HepG2 (cell line): ENCODE results near the gene SERPINA3. TPM values are rescaled to one million over a fixed set of nuclear protein-coding genes. Genes with fewer than 3 reads are reported as not detected.

Source experiments
- CHD4 ChIP-seq: fragments of 200-600 bp; sonication (generic); IDR thresholded peaks from 2 replicates; pipeline ENCODE4 v1.7.0; 2017; ENCODE audit warnings: mild to moderate bottlenecking, low read length, borderline replicate concordance
- ETV5 ChIP-seq: IDR thresholded peaks from 2 replicates; pipeline ENCODE4 v1.6.1; 2018; ENCODE audit warnings: missing biosample characterization, missing genetic modification reagents, inconsistent platforms, borderline replicate concordance
- GTF2F1 ChIP-seq: fragments of 150-350 bp; IDR thresholded peaks from 2 replicates; pipeline ENCODE4 v1.6.1; 2014; ENCODE audit warnings: low read length
- MAF1 ChIP-seq: sonication (generic); formaldehyde crosslinking; IDR thresholded peaks from 2 replicates; pipeline ENCODE4 v1.5.0; 2020; ENCODE audit warnings: missing genetic modification reagents, borderline replicate concordance
- PAWR ChIP-seq: sonication (generic); formaldehyde crosslinking; IDR thresholded peaks from 2 replicates; pipeline ENCODE4 v1.4.0; 2020; ENCODE audit warnings: missing genetic modification reagents, mild to moderate bottlenecking, borderline replicate concordance
- SIX4 ChIP-seq: sonication (generic); formaldehyde crosslinking; IDR thresholded peaks from 2 replicates; pipeline ENCODE4 v1.4.0; 2020; ENCODE audit warnings: missing genetic modification reagents
- ZNF101 ChIP-seq: sonication (generic); formaldehyde crosslinking; IDR thresholded peaks from 2 replicates; pipeline ENCODE4 v1.4.0; 2020; ENCODE audit warnings: mild to moderate bottlenecking, low read depth, missing genetic modification reagents, borderline replicate concordance
- ZNF614 ChIP-seq: IDR thresholded peaks from 2 replicates; pipeline ENCODE4 v1.6.1; 2018; ENCODE audit warnings: missing biosample characterization, missing genetic modification reagents, inconsistent platforms, borderline replicate concordance
- polyA plus RNA-seq, 8 experiments: library from polyadenylated mRNA; depleted of rRNA in 3 of 8; stranded (reverse) in 7 of 8; unstranded in 1 of 8; fragments of >200 nt; fragmentation: Illumina TruSeq in 4 of 8; extraction: Trizol in 4 of 8; gene quantifications; 2 replicates each; pipeline versions ENCODE4 v1.2.1 to v1.2.3, GENCODE V29; 2011 to 2016; ENCODE audit warnings: low read depth in 4 of 8, missing spikeins in 1 of 8, mixed read lengths in 1 of 8; ENCODE audit not compliant: insufficient read depth in 1 of 8
- total RNA-seq, 5 experiments: library from RNA; depleted of rRNA; stranded (reverse); fragments of >200 nt; fragmentation: Illumina TruSeq; extraction: Trizol; gene quantifications; 2 replicates each; pipeline ENCODE4 v1.2.3, GENCODE V29; 2016; ENCODE audit warnings: low read depth in 1 of 5
- TF ChIP-seq, protein P1 (sequence below): sonication (generic); formaldehyde crosslinking; IDR thresholded peaks from 2 replicates; pipeline ENCODE4 v1.5.1; 2020; ENCODE audit warnings: missing genetic modification reagents, mild to moderate bottlenecking, borderline replicate concordance
- TF ChIP-seq, protein P2 (sequence below): sonication (generic); formaldehyde crosslinking; IDR thresholded peaks from 2 replicates; pipeline ENCODE4 v1.8.1; 2022; ENCODE audit warnings: mild to moderate bottlenecking, missing genetic modification reagents
- TF ChIP-seq, protein P3 (sequence below): sonication (generic); formaldehyde crosslinking; IDR thresholded peaks from 2 replicates; pipeline ENCODE4 v1.8.0; 2022; ENCODE audit warnings: missing genetic modification reagents, mild to moderate bottlenecking, borderline replicate concordance
- TF ChIP-seq, protein P4 (sequence below): sonication (generic); formaldehyde crosslinking; IDR thresholded peaks from 2 replicates; pipeline ENCODE4 v1.5.0; 2020; ENCODE audit warnings: missing genetic modification reagents
- TF ChIP-seq, protein P5 (sequence below): sonication (generic); formaldehyde crosslinking; IDR thresholded peaks from 2 replicates; pipeline ENCODE4 v1.4.0; 2020; ENCODE audit warnings: mild to moderate bottlenecking, missing genetic modification reagents
- TF ChIP-seq, protein P6 (sequence below): sonication (generic); formaldehyde crosslinking; IDR thresholded peaks from 2 replicates; pipeline ENCODE4 v1.4.0; 2020; ENCODE audit warnings: mild to moderate bottlenecking, missing genetic modification reagents
- TF ChIP-seq, protein P7 (sequence below): sonication (generic); formaldehyde crosslinking; IDR thresholded peaks from 2 replicates; pipeline ENCODE4 v1.4.0; 2020; ENCODE audit warnings: missing genetic modification reagents

Gene SERPINA3
- total and polyA plus RNA-seq, 2 of the 13 experiments (the other 11 are each of a cell fraction or from before 2014, with no cell fraction given) = 825 to 2,200 TPM

DNA sequence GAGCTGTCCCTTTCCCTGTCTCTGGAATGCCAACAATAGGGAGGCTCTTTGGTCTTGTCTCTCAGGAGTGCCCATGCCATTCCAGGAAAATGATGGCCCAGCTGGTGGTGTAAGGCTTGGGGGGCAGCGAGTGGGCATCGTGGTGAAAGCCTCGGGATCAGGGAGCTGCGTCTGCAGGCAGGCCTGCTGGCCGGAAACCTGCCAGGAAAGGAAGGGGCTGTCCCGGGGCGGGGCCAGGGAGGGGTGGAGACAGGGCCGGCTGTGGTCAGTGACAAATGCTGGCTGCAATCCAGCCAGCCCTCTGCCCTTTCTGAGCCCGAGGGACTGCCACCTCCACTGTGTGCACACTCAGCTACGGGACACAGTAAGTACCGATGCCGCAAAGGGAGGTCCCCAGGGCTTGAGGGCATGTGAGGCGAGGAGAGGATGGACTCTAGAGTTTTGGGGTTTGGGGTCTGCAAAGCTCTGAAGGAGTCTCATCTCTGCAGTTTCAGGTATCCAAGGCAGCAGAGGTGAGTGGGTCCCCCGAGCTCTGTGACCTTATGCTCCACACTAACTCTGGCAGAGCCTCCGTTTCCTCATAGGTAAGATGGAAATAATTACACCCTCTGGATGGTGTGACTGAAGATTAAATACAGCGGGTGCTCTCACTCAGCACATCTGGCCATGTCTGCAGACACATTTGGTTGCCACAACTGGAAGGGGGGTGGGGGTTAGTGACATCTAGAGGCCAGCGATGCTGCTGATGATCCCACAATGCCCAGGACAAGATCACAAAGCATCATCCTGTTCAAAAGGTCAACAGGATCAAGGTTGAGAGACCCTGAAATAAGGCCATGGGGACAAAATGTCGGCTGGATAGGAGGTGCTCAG lies 30.8 kb upstream of the SERPINA3 start, which contains the start of gene SERPINA5 (continued):
- TF ChIP-seq, protein P1, sequence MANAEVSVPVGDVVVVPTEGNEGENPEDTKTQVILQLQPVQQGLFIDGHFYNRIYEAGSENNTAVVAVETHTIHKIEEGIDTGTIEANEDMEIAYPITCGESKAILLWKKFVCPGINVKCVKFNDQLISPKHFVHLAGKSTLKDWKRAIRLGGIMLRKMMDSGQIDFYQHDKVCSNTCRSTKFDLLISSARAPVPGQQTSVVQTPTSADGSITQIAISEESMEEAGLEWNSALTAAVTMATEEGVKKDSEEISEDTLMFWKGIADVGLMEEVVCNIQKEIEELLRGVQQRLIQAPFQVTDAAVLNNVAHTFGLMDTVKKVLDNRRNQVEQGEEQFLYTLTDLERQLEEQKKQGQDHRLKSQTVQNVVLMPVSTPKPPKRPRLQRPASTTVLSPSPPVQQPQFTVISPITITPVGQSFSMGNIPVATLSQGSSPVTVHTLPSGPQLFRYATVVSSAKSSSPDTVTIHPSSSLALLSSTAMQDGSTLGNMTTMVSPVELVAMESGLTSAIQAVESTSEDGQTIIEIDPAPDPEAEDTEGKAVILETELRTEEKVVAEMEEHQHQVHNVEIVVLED (CRISPR knock-in tag) = peak; percentile 64; the same call in 1 of the 2 replicates
- TF ChIP-seq ZNF101 (CRISPR knock-in tag) (no peak), GTF2F1 (no peak), ETV5 (peak; percentile 59), PAWR (no peak), CHD4 (0 out of 2 replicates have a peak, but pooled peaks have one; percentile 44), ZNF614 (CRISPR knock-in tag) (no peak), MAF1 (CRISPR knock-in tag) (no peak), SIX4 (CRISPR knock-in tag) (no peak)
- TF ChIP-seq, protein P2, sequence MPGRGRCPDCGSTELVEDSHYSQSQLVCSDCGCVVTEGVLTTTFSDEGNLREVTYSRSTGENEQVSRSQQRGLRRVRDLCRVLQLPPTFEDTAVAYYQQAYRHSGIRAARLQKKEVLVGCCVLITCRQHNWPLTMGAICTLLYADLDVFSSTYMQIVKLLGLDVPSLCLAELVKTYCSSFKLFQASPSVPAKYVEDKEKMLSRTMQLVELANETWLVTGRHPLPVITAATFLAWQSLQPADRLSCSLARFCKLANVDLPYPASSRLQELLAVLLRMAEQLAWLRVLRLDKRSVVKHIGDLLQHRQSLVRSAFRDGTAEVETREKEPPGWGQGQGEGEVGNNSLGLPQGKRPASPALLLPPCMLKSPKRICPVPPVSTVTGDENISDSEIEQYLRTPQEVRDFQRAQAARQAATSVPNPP = 0 out of 2 replicates have a peak, but pooled peaks have one; percentile 40
- TF ChIP-seq, protein P3, sequence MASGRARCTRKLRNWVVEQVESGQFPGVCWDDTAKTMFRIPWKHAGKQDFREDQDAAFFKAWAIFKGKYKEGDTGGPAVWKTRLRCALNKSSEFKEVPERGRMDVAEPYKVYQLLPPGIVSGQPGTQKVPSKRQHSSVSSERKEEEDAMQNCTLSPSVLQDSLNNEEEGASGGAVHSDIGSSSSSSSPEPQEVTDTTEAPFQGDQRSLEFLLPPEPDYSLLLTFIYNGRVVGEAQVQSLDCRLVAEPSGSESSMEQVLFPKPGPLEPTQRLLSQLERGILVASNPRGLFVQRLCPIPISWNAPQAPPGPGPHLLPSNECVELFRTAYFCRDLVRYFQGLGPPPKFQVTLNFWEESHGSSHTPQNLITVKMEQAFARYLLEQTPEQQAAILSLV (CRISPR knock-in tag) = no peak; the same call in 1 of the 2 replicates
- TF ChIP-seq, protein P4, sequence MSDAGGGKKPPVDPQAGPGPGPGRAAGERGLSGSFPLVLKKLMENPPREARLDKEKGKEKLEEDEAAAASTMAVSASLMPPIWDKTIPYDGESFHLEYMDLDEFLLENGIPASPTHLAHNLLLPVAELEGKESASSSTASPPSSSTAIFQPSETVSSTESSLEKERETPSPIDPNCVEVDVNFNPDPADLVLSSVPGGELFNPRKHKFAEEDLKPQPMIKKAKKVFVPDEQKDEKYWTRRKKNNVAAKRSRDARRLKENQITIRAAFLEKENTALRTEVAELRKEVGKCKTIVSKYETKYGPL (CRISPR knock-in tag) = no peak
- TF ChIP-seq, protein P5, sequence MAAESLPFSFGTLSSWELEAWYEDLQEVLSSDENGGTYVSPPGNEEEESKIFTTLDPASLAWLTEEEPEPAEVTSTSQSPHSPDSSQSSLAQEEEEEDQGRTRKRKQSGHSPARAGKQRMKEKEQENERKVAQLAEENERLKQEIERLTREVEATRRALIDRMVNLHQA (CRISPR knock-in tag) = no peak
- TF ChIP-seq, protein P6, sequence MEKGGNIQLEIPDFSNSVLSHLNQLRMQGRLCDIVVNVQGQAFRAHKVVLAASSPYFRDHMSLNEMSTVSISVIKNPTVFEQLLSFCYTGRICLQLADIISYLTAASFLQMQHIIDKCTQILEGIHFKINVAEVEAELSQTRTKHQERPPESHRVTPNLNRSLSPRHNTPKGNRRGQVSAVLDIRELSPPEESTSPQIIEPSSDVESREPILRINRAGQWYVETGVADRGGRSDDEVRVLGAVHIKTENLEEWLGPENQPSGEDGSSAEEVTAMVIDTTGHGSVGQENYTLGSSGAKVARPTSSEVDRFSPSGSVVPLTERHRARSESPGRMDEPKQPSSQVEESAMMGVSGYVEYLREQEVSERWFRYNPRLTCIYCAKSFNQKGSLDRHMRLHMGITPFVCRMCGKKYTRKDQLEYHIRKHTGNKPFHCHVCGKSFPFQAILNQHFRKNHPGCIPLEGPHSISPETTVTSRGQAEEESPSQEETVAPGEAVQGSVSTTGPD (CRISPR knock-in tag) = no peak
- TF ChIP-seq, protein P7, sequence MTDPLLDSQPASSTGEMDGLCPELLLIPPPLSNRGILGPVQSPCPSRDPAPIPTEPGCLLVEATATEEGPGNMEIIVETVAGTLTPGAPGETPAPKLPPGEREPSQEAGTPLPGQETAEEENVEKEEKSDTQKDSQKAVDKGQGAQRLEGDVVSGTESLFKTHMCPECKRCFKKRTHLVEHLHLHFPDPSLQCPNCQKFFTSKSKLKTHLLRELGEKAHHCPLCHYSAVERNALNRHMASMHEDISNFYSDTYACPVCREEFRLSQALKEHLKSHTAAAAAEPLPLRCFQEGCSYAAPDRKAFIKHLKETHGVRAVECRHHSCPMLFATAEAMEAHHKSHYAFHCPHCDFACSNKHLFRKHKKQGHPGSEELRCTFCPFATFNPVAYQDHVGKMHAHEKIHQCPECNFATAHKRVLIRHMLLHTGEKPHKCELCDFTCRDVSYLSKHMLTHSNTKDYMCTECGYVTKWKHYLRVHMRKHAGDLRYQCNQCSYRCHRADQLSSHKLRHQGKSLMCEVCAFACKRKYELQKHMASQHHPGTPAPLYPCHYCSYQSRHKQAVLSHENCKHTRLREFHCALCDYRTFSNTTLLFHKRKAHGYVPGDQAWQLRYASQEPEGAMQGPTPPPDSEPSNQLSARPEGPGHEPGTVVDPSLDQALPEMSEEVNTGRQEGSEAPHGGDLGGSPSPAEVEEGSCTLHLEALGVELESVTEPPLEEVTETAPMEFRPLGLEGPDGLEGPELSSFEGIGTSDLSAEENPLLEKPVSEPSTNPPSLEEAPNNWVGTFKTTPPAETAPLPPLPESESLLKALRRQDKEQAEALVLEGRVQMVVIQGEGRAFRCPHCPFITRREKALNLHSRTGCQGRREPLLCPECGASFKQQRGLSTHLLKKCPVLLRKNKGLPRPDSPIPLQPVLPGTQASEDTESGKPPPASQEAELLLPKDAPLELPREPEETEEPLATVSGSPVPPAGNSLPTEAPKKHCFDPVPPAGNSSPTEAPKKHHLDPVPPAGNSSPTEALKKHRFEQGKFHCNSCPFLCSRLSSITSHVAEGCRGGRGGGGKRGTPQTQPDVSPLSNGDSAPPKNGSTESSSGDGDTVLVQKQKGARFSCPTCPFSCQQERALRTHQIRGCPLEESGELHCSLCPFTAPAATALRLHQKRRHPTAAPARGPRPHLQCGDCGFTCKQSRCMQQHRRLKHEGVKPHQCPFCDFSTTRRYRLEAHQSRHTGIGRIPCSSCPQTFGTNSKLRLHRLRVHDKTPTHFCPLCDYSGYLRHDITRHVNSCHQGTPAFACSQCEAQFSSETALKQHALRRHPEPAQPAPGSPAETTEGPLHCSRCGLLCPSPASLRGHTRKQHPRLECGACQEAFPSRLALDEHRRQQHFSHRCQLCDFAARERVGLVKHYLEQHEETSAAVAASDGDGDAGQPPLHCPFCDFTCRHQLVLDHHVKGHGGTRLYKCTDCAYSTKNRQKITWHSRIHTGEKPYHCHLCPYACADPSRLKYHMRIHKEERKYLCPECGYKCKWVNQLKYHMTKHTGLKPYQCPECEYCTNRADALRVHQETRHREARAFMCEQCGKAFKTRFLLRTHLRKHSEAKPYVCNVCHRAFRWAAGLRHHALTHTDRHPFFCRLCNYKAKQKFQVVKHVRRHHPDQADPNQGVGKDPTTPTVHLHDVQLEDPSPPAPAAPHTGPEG (CRISPR knock-in tag) = no peak
